Putamen (tissue), 1 donor: ENCODE data around the gene SLC39A13.

Experiments used
- DNase-seq: peaks from one replicate; pipeline ENCODE4 v3.0.0-alpha.2; 2016; ENCODE audit warnings: low spot score

The SLC39A13 gene

GRCh38 chr11:47403135-47403534 lies 5.3 kb upstream of the SLC39A13 start:
- DNase-seq: no peak

- no peak for DNase-seq
Measured at GRCh38 chr11:47403571-47403970, 4.8 kb upstream of the SLC39A13 start.

- no peak for DNase-seq
Measured at GRCh38 chr11:47406896-47407745, 1.3 kb upstream of the SLC39A13 start.

GRCh38 chr11:47408598-47409439 lies 429 bp downstream of the SLC39A13 start:
- no peak for DNase-seq

GRCh38 chr11:47409440-47410369 lies 1.3 kb downstream of the SLC39A13 start:
- no peak for DNase-seq

- DNase-seq: no peak
Measured at GRCh38 chr11:47410370-47411264, 2.2 kb downstream of the SLC39A13 start.

GRCh38 chr11:47411884-47412746 lies 3.7 kb downstream of the SLC39A13 start:
- DNase-seq: no peak

GRCh38 chr11:47413351-47413750 lies 5.0 kb downstream of the SLC39A13 start:
- DNase-seq: no peak

GRCh38 chr11:47413908-47414684 lies 5.7 kb downstream of the SLC39A13 start:
- DNase-seq: no peak

GRCh38 chr11:47414685-47415070 lies 6.3 kb downstream of the SLC39A13 start:
- no peak for DNase-seq

- DNase-seq: no peak
Measured at GRCh38 chr11:47415091-47415854, 6.9 kb downstream of the SLC39A13 start.

- no peak for DNase-seq
Measured at GRCh38 chr11:47415949-47416472, 7.6 kb downstream of the SLC39A13 start.

- no peak for DNase-seq
Measured at GRCh38 chr11:47417712-47418111, 9.3 kb downstream of the SLC39A13 start.

GRCh38 chr11:47418454-47419259 lies 10.3 kb downstream of the SLC39A13 start:
- DNase-seq: no peak

- no peak for DNase-seq
Measured at GRCh38 chr11:47425611-47426010, 17.2 kb downstream of the SLC39A13 start.

GRCh38 chr11:47426062-47426956 lies 17.9 kb downstream of the SLC39A13 start, which contains the start of gene PSMC3:
Gene PSMC3 (minus strand): TSS chr11:47426439. CDS start chr11:47426279, 160 bp downstream.
- peak; percentile 97 for DNase-seq
